Endothelial cell of umbilical vein (primary cell): ENCODE measurements around the gene KLF4.
A peak's percentile ranks its signal among the peaks of the same experiment; 100 is the strongest.

Experiments
- CTCF ChIP-seq, 2 donors: IDR thresholded peaks; 1 replicate in 1 of 2; 2 replicates in 1 of 2; pipeline ENCODE4 v1.5.1; 2011; ENCODE audit warnings: low read length in 2 of 2, mild to moderate bottlenecking in 2 of 2, moderate library complexity in 2 of 2, control low read depth in 1 of 2, inconsistent platforms in 1 of 2, low read depth in 1 of 2; ENCODE audit not compliant: insufficient read depth in 1 of 2; ENCODE audit errors: extremely low read depth in 1 of 2
- EZH2 ChIP-seq: IDR thresholded peaks from 2 replicates; pipeline ENCODE4 v1.6.1; 2012; ENCODE audit warnings: borderline replicate concordance, low read depth, mild to moderate bottlenecking, moderate library complexity, low read length, inconsistent platforms; ENCODE audit not compliant: severe bottlenecking
- JUN ChIP-seq: IDR thresholded peaks from 2 replicates; pipeline ENCODE4 v1.6.1; 2011; ENCODE audit warnings: borderline replicate concordance, low read depth; ENCODE audit not compliant: insufficient read length, insufficient read depth
- MAX ChIP-seq: IDR thresholded peaks from 2 replicates; pipeline ENCODE4 v1.6.1; 2011; ENCODE audit not compliant: insufficient read depth, insufficient read length
- MYC ChIP-seq: IDR thresholded peaks from one replicate; pipeline ENCODE4 v1.6.1; 2011; ENCODE audit warnings: mild to moderate bottlenecking, low read depth, low read length
- POLR2A ChIP-seq: IDR thresholded peaks from 2 replicates; pipeline ENCODE4 v1.6.1; 2012; ENCODE audit warnings: low read depth, mild to moderate bottlenecking, control low read depth, low read length
- POLR2AphosphoS5 ChIP-seq: IDR thresholded peaks from 2 replicates; pipeline ENCODE4 v1.6.1; 2012; ENCODE audit warnings: low read depth, mild to moderate bottlenecking, control low read depth, low read length, moderate library complexity; ENCODE audit not compliant: insufficient read depth

GRCh38 chr9:107489687-107490605 is at the start of gene KLF4:
- TF ChIP-seq CTCF (IDR thresholded peaks at IDR 0.05; ENCODE audit: extremely low read depth in 1 of 2, insufficient read depth in 1 of 2, low read depth in 1 of 2, low read length in 2 of 2), result no peak
- peak; percentile 48 for TF ChIP-seq MAX
- TF ChIP-seq POLR2A, result peak; percentile 33
- no peak for TF ChIP-seq JUN
- no peak for TF ChIP-seq EZH2
- no peak for TF ChIP-seq POLR2AphosphoS5
- TF ChIP-seq MYC, result no peak
